HEK293 (cell line): Measurements from ENCODE around the gene TMEM143.
A peak's percentile ranks its signal among the peaks of the same experiment; 100 is the strongest.

Source experiments
- HOXA7 ChIP-seq: sonication (generic); formaldehyde crosslinking; IDR thresholded peaks from 2 replicates; pipeline ENCODE4 v1.8.1; 2022; ENCODE audit warnings: missing genetic modification reagents, borderline replicate concordance
- KLF10 ChIP-seq: fragments of 450-650 bp; IDR thresholded peaks from 2 replicates; pipeline ENCODE4 v1.5.1; 2018; ENCODE audit warnings: missing biosample characterization, mild to moderate bottlenecking, missing genetic modification characterization
- PATZ1 ChIP-seq: fragments of 450-650 bp; formaldehyde crosslinking; IDR thresholded peaks from 2 replicates; pipeline ENCODE4 v1.5.1; 2016; ENCODE audit warnings: missing biosample characterization, missing genetic modification characterization
- PBX3 ChIP-seq: sonication (generic); formaldehyde crosslinking; IDR thresholded peaks from 2 replicates; pipeline ENCODE4 v1.8.1; 2022; ENCODE audit warnings: mild to moderate bottlenecking, moderate library complexity, missing genetic modification reagents
- PRDM2 ChIP-seq: fragments of 450-650 bp; formaldehyde crosslinking; IDR thresholded peaks from 2 replicates; pipeline ENCODE4 v1.5.1; 2016; ENCODE audit warnings: missing biosample characterization, missing genetic modification characterization, borderline replicate concordance
- PRDM4 ChIP-seq: fragments of 450-650 bp; formaldehyde crosslinking; IDR thresholded peaks from 2 replicates; pipeline ENCODE4 v1.5.1; 2017; ENCODE audit warnings: missing biosample characterization, missing genetic modification characterization
- TRIM28 ChIP-seq: IDR thresholded peaks from 2 replicates; pipeline ENCODE4 v1.6.1; 2011; ENCODE audit warnings: low read length, control low read depth, borderline replicate concordance
- YY2 ChIP-seq: fragments of 450-650 bp; formaldehyde crosslinking; IDR thresholded peaks from 2 replicates; pipeline ENCODE4 v1.5.1; 2016; ENCODE audit warnings: missing biosample characterization, missing genetic modification characterization
- ZBTB17 ChIP-seq: fragments of 450-650 bp; formaldehyde crosslinking; IDR thresholded peaks from 2 replicates; pipeline ENCODE4 v1.5.1; 2016; ENCODE audit warnings: missing biosample characterization, missing genetic modification characterization
- ZBTB48 ChIP-seq: fragments of 450-650 bp; formaldehyde crosslinking; IDR thresholded peaks from 2 replicates; pipeline ENCODE4 v1.5.1; 2016; ENCODE audit warnings: missing biosample characterization, missing genetic modification characterization
- ZBTB7A ChIP-seq: fragments of 450-650 bp; formaldehyde crosslinking; IDR thresholded peaks from 2 replicates; pipeline ENCODE4 v1.5.1; 2016; ENCODE audit warnings: low read depth, missing biosample characterization, missing genetic modification characterization
- ZNF10 ChIP-seq: fragments of 450-650 bp; formaldehyde crosslinking; IDR thresholded peaks from 2 replicates; pipeline ENCODE4 v1.5.1; 2017; ENCODE audit warnings: missing biosample characterization, missing genetic modification characterization
- ZNF132 ChIP-seq: fragments of 450-650 bp; formaldehyde crosslinking; IDR thresholded peaks from 2 replicates; pipeline ENCODE4 v1.5.1; 2017; ENCODE audit warnings: missing biosample characterization, missing genetic modification characterization, borderline replicate concordance
- ZNF202 ChIP-seq: fragments of 450-650 bp; formaldehyde crosslinking; IDR thresholded peaks from 2 replicates; pipeline ENCODE4 v1.5.1; 2016; ENCODE audit warnings: missing biosample characterization, missing genetic modification characterization, borderline replicate concordance
- ZNF214 ChIP-seq: fragments of 450-650 bp; formaldehyde crosslinking; IDR thresholded peaks from 2 replicates; pipeline ENCODE4 v1.5.1; 2017; ENCODE audit warnings: missing biosample characterization, mild to moderate bottlenecking, missing genetic modification characterization, borderline replicate concordance
- ZNF292 ChIP-seq: fragments of 450-650 bp; formaldehyde crosslinking; IDR thresholded peaks from 2 replicates; pipeline ENCODE4 v1.5.1; 2016; ENCODE audit warnings: low read depth, missing biosample characterization, missing genetic modification characterization, borderline replicate concordance
- ZNF302 ChIP-seq: fragments of 450-650 bp; formaldehyde crosslinking; IDR thresholded peaks from 2 replicates; pipeline ENCODE4 v1.5.1; 2016; ENCODE audit warnings: missing biosample characterization, missing genetic modification characterization, low read depth
- ZNF335 ChIP-seq: fragments of 450-650 bp; formaldehyde crosslinking; conservative IDR thresholded peaks from 2 replicates; pipeline ENCODE4 v1.5.1; 2016; ENCODE audit warnings: missing biosample characterization, missing genetic modification characterization
- ZNF341 ChIP-seq: fragments of 450-650 bp; formaldehyde crosslinking; IDR thresholded peaks from 2 replicates; pipeline ENCODE4; 2016; ENCODE audit warnings: low read depth, missing biosample characterization, missing genetic modification characterization
- ZNF433 ChIP-seq: fragments of 450-650 bp; formaldehyde crosslinking; IDR thresholded peaks from 2 replicates; pipeline ENCODE4 v1.5.1; 2016; ENCODE audit warnings: missing biosample characterization, missing genetic modification characterization, low read depth
- ZNF529 ChIP-seq: fragments of 450-650 bp; formaldehyde crosslinking; IDR thresholded peaks from 2 replicates; pipeline ENCODE4 v1.5.1; 2017; ENCODE audit warnings: missing genetic modification characterization, missing biosample characterization; ENCODE audit not compliant: insufficient replicate concordance
- ZNF561 ChIP-seq: fragments of 450-650 bp; IDR thresholded peaks from 2 replicates; pipeline ENCODE4 v1.5.1; 2018; ENCODE audit warnings: missing biosample characterization, missing genetic modification characterization, borderline replicate concordance
- ZNF585B ChIP-seq: fragments of 450-650 bp; formaldehyde crosslinking; IDR thresholded peaks from 2 replicates; pipeline ENCODE4 v1.5.1; 2016; ENCODE audit warnings: missing biosample characterization, missing genetic modification characterization
- ZNF596 ChIP-seq: fragments of 450-650 bp; IDR thresholded peaks from 2 replicates; pipeline ENCODE4 v1.5.0; 2018; ENCODE audit warnings: missing biosample characterization, mild to moderate bottlenecking, missing genetic modification characterization, moderate library complexity
- ZNF623 ChIP-seq: fragments of 450-650 bp; formaldehyde crosslinking; IDR thresholded peaks from 2 replicates; pipeline ENCODE4 v1.5.1; 2016; ENCODE audit warnings: missing biosample characterization, missing genetic modification characterization
- ZNF692 ChIP-seq: fragments of 450-650 bp; formaldehyde crosslinking; IDR thresholded peaks from 2 replicates; pipeline ENCODE4 v1.5.1; 2016; ENCODE audit warnings: missing biosample characterization, missing genetic modification characterization
- ZSCAN30 ChIP-seq: fragments of 450-650 bp; IDR thresholded peaks from 2 replicates; pipeline ENCODE4 v1.5.1; 2018; ENCODE audit warnings: missing biosample characterization, mild to moderate bottlenecking, missing genetic modification characterization, moderate library complexity

The TMEM143 gene

GRCh38 chr19:48362716-48363499 is 832 bp downstream of the TMEM143 start (continued):
- TF ChIP-seq PRDM4 (tag by site-specific recombination) (no peak), PBX3 (CRISPR knock-in tag) (no peak), ZBTB48 (tag by site-specific recombination) (no peak), ZNF585B (tag by site-specific recombination) (no peak), ZNF202 (tag by site-specific recombination) (no peak), ZNF433 (tag by site-specific recombination) (no peak), YY2 (no peak; the same call in 1 of the 2 replicates), ZSCAN30 (tag by site-specific recombination) (0 out of 2 replicates have a peak, but pooled peaks have one; percentile 30), PATZ1 (tag by site-specific recombination) (no peak; the same call in 1 of the 2 replicates), PRDM2 (tag by site-specific recombination) (no peak), HOXA7 (CRISPR knock-in tag) (no peak), ZNF692 (peak; percentile 81; the same call in 1 of the 2 replicates), ZNF529 (tag by site-specific recombination) (no peak), ZNF292 (tag by site-specific recombination) (no peak), ZNF623 (tag by site-specific recombination) (no peak), ZNF132 (tag by site-specific recombination) (no peak), ZNF341 (tag by site-specific recombination) (no peak), ZNF561 (tag by site-specific recombination) (no peak), ZNF302 (tag by site-specific recombination) (no peak), ZNF335 (tag by site-specific recombination) (peak; percentile 81; the same call in 1 of the 2 replicates), ZNF10 (tag by site-specific recombination) (no peak), ZNF214 (tag by site-specific recombination) (no peak), KLF10 (tag by site-specific recombination) (no peak), ZBTB17 (tag by site-specific recombination) (peak; percentile 85), ZBTB7A (tag by site-specific recombination) (no peak), TRIM28 (no peak), ZNF596 (tag by site-specific recombination) (no peak)
